K562 (cell line): ENCODE measurements around the gene ELOVL4. TPM values are rescaled to one million over a fixed set of nuclear protein-coding genes. Genes with fewer than 3 reads are reported as not detected.

Experiments
- ATAC-seq: fragments of 200-7000 bp; cut with Tn5 transposase; 3 replicates; pipeline ENCODE4 v1.9.1; 2020; ENCODE audit warnings: moderate library complexity
- BruUV-seq: library from RNA; stranded (reverse); fragments of 400-500 nt; replicated peaks from 2 replicates; lab custom pipeline; 2021; lab: Mats Ljungman, UMichigan
- CTCF ChIA-PET: fragments of 300-600 bp; formaldehyde crosslinking; extraction: SDS; loops from one replicate; lab custom pipeline; 2021; ENCODE audit warnings: low intra/inter-chr PET ratio; lab: Yijun Ruan, JAX
- POLR2A ChIA-PET: fragments of 300-600, 350-650 bp; sonication (Branson Sonifier 250); formaldehyde crosslinking; extraction: SDS; loops from one replicate; lab custom pipeline; 2021; ENCODE audit warnings: antibody characterized with exemption, inconsistent platforms; lab: Yijun Ruan, JAX
- DNase-seq, 4 experiments: peaks; one replicate each; pipeline versions ENCODE4 v3.0.0 to v3.0.0-alpha.2; 2011 to 2018; ENCODE audit warnings: low spot score in 3 of 4, mixed read lengths in 3 of 4; ENCODE audit errors: extremely low read depth in 1 of 4
- FAIRE-seq: peaks from 2 replicates; lab custom pipeline; 2011; peaks lifted over from hg19 to GRCh38; lab: Jason Lieb, UNC
- H2AFZ ChIP-seq: 2 replicates; pipeline ENCODE4 v1.6.0; 2011; ENCODE audit warnings: low read depth, low read length, control low read depth, inconsistent platforms
- H3K27ac ChIP-seq: fragments of 200-600 bp; 3 replicates; pipeline ENCODE4 v1.8.0; 2011; ENCODE audit warnings: low read depth, mild to moderate bottlenecking, control low read depth, inconsistent platforms, low read length, moderate library complexity, mixed read lengths; ENCODE audit errors: extremely low read depth
- H3K27me3 ChIP-seq, 2 experiments: fragments of 300-600 bp in 1 of 2; 2 replicates in 1 of 2; 3 replicates in 1 of 2; pipeline versions ENCODE4 v1.6.0 to v1.8.0; 2011; ENCODE audit warnings: inconsistent platforms in 2 of 2, low read length in 2 of 2, mild to moderate bottlenecking in 1 of 2, mixed read lengths in 1 of 2, moderate library complexity in 1 of 2; ENCODE audit not compliant: control insufficient read depth in 2 of 2, insufficient read depth in 2 of 2
- H3K36me3 ChIP-seq: fragments of 300-600 bp; 3 replicates; pipeline ENCODE4 v1.8.0; 2011; ENCODE audit warnings: mild to moderate bottlenecking, low read length, inconsistent platforms; ENCODE audit not compliant: control insufficient read depth, insufficient read depth
- H3K4me1 ChIP-seq, 2 experiments: fragments of 200-600 bp in 1 of 2; replicated peaks in 1 of 2; 2 replicates in 1 of 2; 3 replicates in 1 of 2; pipeline versions ENCODE4 v1.5.1 to v1.8.0; 2011; ENCODE audit warnings: inconsistent platforms in 2 of 2, low read length in 2 of 2, mild to moderate bottlenecking in 1 of 2, mixed read lengths in 1 of 2, moderate library complexity in 1 of 2; ENCODE audit not compliant: control insufficient read depth in 2 of 2, insufficient read depth in 2 of 2
- H3K4me2 ChIP-seq: 2 replicates; pipeline ENCODE4 v1.6.1; 2011; ENCODE audit warnings: low read length, control low read depth, inconsistent platforms, mixed read lengths; ENCODE audit not compliant: insufficient read depth
- H3K4me3 ChIP-seq: fragments of 200-600 bp; sonication (generic), shearing (Covaris generic); 2 replicates; pipeline ENCODE4 v1.5.1; 2016; ENCODE audit warnings: control low read depth, inconsistent platforms
- H3K79me2 ChIP-seq: fragments of 200-600 bp; 3 replicates; pipeline ENCODE4 v1.8.0; 2011; ENCODE audit warnings: low read length, inconsistent platforms; ENCODE audit not compliant: control insufficient read depth, insufficient read depth
- H3K9ac ChIP-seq, 2 experiments: 2 replicates each; pipeline versions ENCODE4 v1.6.0 to v1.6.1; 2011; ENCODE audit warnings: low read depth in 2 of 2, low read length in 2 of 2, control low read depth in 1 of 2, inconsistent platforms in 1 of 2, mild to moderate bottlenecking in 1 of 2, mixed read lengths in 1 of 2; ENCODE audit not compliant: insufficient read depth in 1 of 2
- H3K9me1 ChIP-seq: one replicate; pipeline ENCODE4 v1.6.0; 2011; ENCODE audit warnings: inconsistent platforms, mild to moderate bottlenecking, low read length, moderate library complexity; ENCODE audit not compliant: control insufficient read depth, insufficient read depth
- H3K9me3 ChIP-seq: replicated peaks from 2 replicates; pipeline ENCODE4 v1.5.1; 2011; ENCODE audit warnings: low read depth, low read length, inconsistent platforms; ENCODE audit not compliant: control insufficient read depth, insufficient read depth
- H4K20me1 ChIP-seq: replicated peaks from 2 replicates; pipeline ENCODE4 v1.6.1; 2011; ENCODE audit warnings: low read length, inconsistent platforms, mixed read lengths; ENCODE audit not compliant: control insufficient read depth, insufficient read depth
- FOXA1 ChIP-seq: fragments of 450-650 bp; IDR thresholded peaks from 2 replicates; pipeline ENCODE4 v1.6.1; 2016; ENCODE audit warnings: mild to moderate bottlenecking, borderline replicate concordance
- PCBP1 ChIP-seq: fragments of 200-400 bp; formaldehyde crosslinking; IDR thresholded peaks from 2 replicates; pipeline ENCODE4 v1.6.1; 2018; ENCODE audit warnings: mild to moderate bottlenecking, low read depth, low read length; ENCODE audit not compliant: poor library complexity, severe bottlenecking
- ZBTB7A ChIP-seq: IDR thresholded peaks from 2 replicates; pipeline ENCODE4 v1.6.1; 2011; ENCODE audit warnings: low read depth, mild to moderate bottlenecking, low read length, moderate library complexity, borderline replicate concordance; ENCODE audit not compliant: control insufficient read depth
- ZNF133 ChIP-seq: fragments of 250-450 bp; sonication (Bioruptor Pico); IDR thresholded peaks from 2 replicates; pipeline ENCODE4 v1.4.0; 2020; ENCODE audit warnings: mild to moderate bottlenecking
- ZNF184 ChIP-seq: sonication (generic); formaldehyde crosslinking; IDR thresholded peaks from 2 replicates; pipeline ENCODE4 v1.5.0; 2020; ENCODE audit warnings: missing genetic modification reagents
- ZNF384 ChIP-seq: IDR thresholded peaks from 2 replicates; pipeline ENCODE4 v1.6.1; 2012; ENCODE audit warnings: low read depth, low read length, improper control_type of control experiment
- ZNF764 ChIP-seq: fragments of 250-450 bp; sonication (Bioruptor Pico); IDR thresholded peaks from 2 replicates; pipeline ENCODE4 v1.4.0; 2020; ENCODE audit warnings: low read depth, mild to moderate bottlenecking, moderate library complexity
- WGBS: fragments of 100-300 bp; shearing (Covaris generic); methylation state at CpG from one replicate; pipeline ENCODE4 v1.1.6; 2016; ENCODE audit warnings: low coverage, mixed read lengths; ENCODE audit not compliant: insufficient coverage; ENCODE audit errors: missing lambda C conversion rate; 5-methylcytosine and 5-hydroxymethylcytosine counted together
- in situ Hi-C: fragments of 300-500 bp; cut with MboI; formaldehyde crosslinking; loops from 4 replicates; pipeline ENCODE4 v1.15.0; 2018; ENCODE audit warnings: inconsistent platforms, mixed read lengths
- intact Hi-C: fragments of 100-400 bp; cut with micrococcal nuclease; formaldehyde crosslinking; loops from 2 replicates; pipeline ENCODE4 v1.14.2; 2022
- polyA plus RNA-seq, 8 experiments: library from polyadenylated mRNA; depleted of rRNA in 4 of 8; stranded (reverse) in 5 of 8; unstranded in 3 of 8; fragments of >200 nt; fragmentation: Nextera tagmentation in 2 of 8; fragmentation: Illumina TruSeq in 1 of 8; extraction: Ambion mirVana in 2 of 8; extraction: Trizol in 1 of 8; gene quantifications; 2 replicates each; pipeline versions ENCODE4 v1.2.1 to v1.2.3, GENCODE V29; 2011 to 2014; ENCODE audit warnings: inconsistent platforms in 1 of 8, missing spikeins in 1 of 8
- total RNA-seq, 7 experiments: library from RNA; depleted of rRNA in 6 of 7; stranded (reverse); fragments of >200 nt in 6 of 7; fragmentation: Illumina TruSeq in 2 of 7; extraction: Trizol in 2 of 7; gene quantifications; 2 replicates each; pipeline versions ENCODE4 v1.2.1 to v1.2.3, GENCODE V29; 2011 to 2021; ENCODE audit warnings: low replicate concordance in 1 of 7
- TF ChIP-seq, protein P1 (sequence below), 3 experiments: fragments of 200-800 bp in 1 of 3; sonication (Bioruptor generic) in 1 of 3; sonication (generic) in 1 of 3; formaldehyde crosslinking in 1 of 3; IDR thresholded peaks; 2 replicates each; pipeline versions ENCODE4 v1.6.1 to v1.8.0; 2016 to 2022; ENCODE audit warnings: mild to moderate bottlenecking in 2 of 3, missing compliant biosample characterization in 2 of 3, missing genetic modification characterization in 2 of 3, missing genetic modification reagents in 1 of 3
- TF ChIP-seq, protein P2 (sequence below), 2 experiments: fragments of 450-650 bp in 1 of 2; sonication (generic) in 1 of 2; formaldehyde crosslinking in 1 of 2; IDR thresholded peaks in 1 of 2; conservative IDR thresholded peaks in 1 of 2; 2 replicates each; pipeline versions ENCODE4 v1.6.1 to v1.8.1; 2016 to 2023; ENCODE audit warnings: mild to moderate bottlenecking in 2 of 2, moderate library complexity in 2 of 2, inconsistent platforms in 1 of 2, missing genetic modification reagents in 1 of 2
- TF ChIP-seq, protein P3 (sequence below): IDR thresholded peaks from 2 replicates; pipeline ENCODE4 v1.6.1; 2011; ENCODE audit not compliant: insufficient read length; ENCODE audit errors: extremely low read depth

ELOVL4 gene
- total and polyA plus RNA-seq, 9 of the 15 experiments (the other 6 are each of a cell fraction or from before 2014, with no cell fraction given), result not detected

DNA sequence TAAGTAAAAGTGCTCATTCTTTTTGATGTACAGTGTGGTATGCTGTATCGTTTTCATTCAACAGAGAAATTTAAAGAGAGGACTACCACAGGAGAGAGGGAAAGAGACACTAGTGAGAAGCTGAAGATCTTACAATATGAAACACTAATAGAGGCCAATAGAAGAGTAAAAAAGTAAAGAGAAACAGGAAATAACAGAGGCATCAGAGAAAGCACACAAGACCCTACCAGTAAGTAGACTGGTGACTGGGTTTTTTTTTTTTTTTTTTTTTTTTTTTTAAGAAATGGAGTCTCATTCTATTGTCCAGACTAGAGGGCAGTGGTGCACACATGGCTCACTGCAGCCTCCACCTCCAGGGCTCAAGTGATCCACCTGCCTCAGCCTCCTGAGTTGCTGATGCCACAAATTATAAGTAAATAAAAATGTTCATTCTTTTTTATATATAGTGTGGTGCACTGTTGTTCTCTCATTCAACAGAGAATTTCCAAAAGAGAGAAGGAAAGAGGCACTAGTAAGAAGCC, 18.8 kb downstream of the ELOVL4 start:
- no TSS peak for BruUV-seq
- peak; percentile 50; the same call in 1 of the 2 replicates for TF ChIP-seq ZNF384
- TF ChIP-seq ZNF133 (CRISPR knock-in tag), result no peak
- FAIRE-seq (no peak), DNase-seq (no peak), ATAC-seq (peak; percentile 52; the same call in 1 of the 3 replicates)
- Histone ChIP-seq H2AFZ (no peak overlapping the region), H3K4me2 (no peak overlapping the region), H4K20me1 (no peaks in the 10 kb centered on the region), H3K27ac (no peak overlapping the region), H3K27me3 (no peaks in the 10 kb centered on the region), H3K9me3 (no peaks in the 10 kb centered on the region), H3K9me1 (no peaks in the 10 kb centered on the region), H3K9ac (no peak overlapping the region), H3K4me1 (no peaks in the 10 kb centered on the region), H3K4me3 (no peak overlapping the region), H3K36me3 (no peaks in the 10 kb centered on the region), H3K79me2 (no peaks in the 10 kb centered on the region)
- 0% methylated on average over 1 of the region's 1 CpG for whole genome bisulfite sequencing
- ChIA-PET POLR2A (no interaction called here), CTCF (no interaction called here)
- in situ Hi-C loops, result no loop called here
- intact Hi-C loops, result no loop called here

DNA sequence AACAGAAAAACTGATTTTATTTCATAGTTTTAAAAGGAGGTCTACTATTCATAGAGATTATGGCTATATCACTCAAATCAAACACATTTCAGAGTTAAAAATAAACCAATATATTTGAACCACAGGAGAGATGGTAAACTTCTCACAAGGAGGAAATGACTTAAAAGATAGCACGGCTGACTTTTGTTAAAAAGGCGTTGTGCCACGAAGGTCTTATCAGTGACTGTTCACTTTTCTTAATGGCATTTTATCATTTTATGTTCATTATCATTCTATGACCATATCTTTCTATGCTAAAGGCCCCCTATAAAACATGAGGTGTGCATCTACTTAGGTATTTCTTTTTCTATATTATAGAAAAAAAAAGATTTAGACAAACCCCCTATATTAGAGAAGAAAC, 19.6 kb downstream of the ELOVL4 start:
- no peak overlapping the region for H3K4me2 ChIP-seq
- H2AFZ ChIP-seq, result no peak overlapping the region
- no peak overlapping the region for H3K4me3 ChIP-seq
- H3K79me2 ChIP-seq, result no peaks in the 10 kb centered on the region
- no peak for DNase-seq
- BruUV-seq, result no TSS peak
- H3K9me1 ChIP-seq, result no peaks in the 10 kb centered on the region
- H3K9me3 ChIP-seq, result no peaks in the 10 kb centered on the region
- no peaks in the 10 kb centered on the region for H3K27me3 ChIP-seq
- POLR2A ChIA-PET, result no interaction called here
- FAIRE-seq, result no peak
- H3K27ac ChIP-seq, result no peak overlapping the region
- H3K4me1 ChIP-seq, result no peaks in the 10 kb centered on the region
- in situ Hi-C loops (no loop called here), intact Hi-C loops (no loop called here)
- WGBS, result 0% methylated on average over 3 of the region's 3 CpGs
- H4K20me1 ChIP-seq, result no peaks in the 10 kb centered on the region
- no peaks in the 10 kb centered on the region for H3K36me3 ChIP-seq
- H3K9ac ChIP-seq, result no peak overlapping the region
- no peak for ATAC-seq
- CTCF ChIA-PET, result no interaction called here
- TF ChIP-seq ZBTB7A, result no peak
- no peak for TF ChIP-seq PCBP1
- TF ChIP-seq, protein P1, sequence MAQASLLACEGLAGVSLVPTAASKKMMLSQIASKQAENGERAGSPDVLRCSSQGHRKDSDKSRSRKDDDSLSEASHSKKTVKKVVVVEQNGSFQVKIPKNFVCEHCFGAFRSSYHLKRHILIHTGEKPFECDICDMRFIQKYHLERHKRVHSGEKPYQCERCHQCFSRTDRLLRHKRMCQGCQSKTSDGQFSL (CRISPR knock-in tag; IDR thresholded peaks at IDR 0.05), result no peak
- TF ChIP-seq, protein P1 (tag; IDR thresholded peaks at IDR 0.05), result no peak
- no peak for TF ChIP-seq ZNF184
- TF ChIP-seq, protein P2, sequence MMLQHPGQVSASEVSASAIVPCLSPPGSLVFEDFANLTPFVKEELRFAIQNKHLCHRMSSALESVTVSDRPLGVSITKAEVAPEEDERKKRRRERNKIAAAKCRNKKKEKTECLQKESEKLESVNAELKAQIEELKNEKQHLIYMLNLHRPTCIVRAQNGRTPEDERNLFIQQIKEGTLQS (IDR thresholded peaks at IDR 0.05), result no peak
- TF ChIP-seq, protein P2 (CRISPR knock-in tag; conservative IDR thresholded peaks at IDR 0.05), result no peak
- TF ChIP-seq, protein P3, sequence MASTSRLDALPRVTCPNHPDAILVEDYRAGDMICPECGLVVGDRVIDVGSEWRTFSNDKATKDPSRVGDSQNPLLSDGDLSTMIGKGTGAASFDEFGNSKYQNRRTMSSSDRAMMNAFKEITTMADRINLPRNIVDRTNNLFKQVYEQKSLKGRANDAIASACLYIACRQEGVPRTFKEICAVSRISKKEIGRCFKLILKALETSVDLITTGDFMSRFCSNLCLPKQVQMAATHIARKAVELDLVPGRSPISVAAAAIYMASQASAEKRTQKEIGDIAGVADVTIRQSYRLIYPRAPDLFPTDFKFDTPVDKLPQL, result no peak
- TF ChIP-seq ZNF764, result no peak
- TF ChIP-seq FOXA1, result no peak
